Measurements from ENCODE around the gene NAV2.

NAV2 gene

GRCh38 chr11:19712281-19713195 is at the start of gene NAV2:
Gene NAV2, plus strand, starts transcription at chr11:19712837. Its CDS starts 859 bp downstream, at chr11:19713696.
- peak; percentile 45 for DNase-seq (ENCODE audit: low read depth)

DNA sequence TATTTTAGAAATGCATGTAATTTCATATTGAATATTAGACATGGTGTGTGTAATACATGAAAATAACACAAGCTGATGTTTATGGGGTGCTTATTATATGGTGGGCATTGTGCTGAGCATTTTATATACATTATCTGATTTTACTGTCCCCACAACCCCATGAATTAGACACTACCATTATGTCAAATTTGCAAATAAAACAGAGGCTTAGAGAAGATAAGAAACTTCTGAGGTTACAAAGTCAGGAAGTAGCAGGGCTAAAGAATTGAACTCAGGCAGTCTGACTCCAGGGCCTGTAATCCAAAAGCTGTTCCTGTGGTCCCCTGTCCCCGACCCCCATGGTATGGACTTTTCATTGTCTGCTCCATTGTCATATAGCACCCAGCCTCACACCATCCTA is 49.4 kb upstream of the NAV2 start:
- DNase-seq (ENCODE audit: low read depth), result no peak

DNA sequence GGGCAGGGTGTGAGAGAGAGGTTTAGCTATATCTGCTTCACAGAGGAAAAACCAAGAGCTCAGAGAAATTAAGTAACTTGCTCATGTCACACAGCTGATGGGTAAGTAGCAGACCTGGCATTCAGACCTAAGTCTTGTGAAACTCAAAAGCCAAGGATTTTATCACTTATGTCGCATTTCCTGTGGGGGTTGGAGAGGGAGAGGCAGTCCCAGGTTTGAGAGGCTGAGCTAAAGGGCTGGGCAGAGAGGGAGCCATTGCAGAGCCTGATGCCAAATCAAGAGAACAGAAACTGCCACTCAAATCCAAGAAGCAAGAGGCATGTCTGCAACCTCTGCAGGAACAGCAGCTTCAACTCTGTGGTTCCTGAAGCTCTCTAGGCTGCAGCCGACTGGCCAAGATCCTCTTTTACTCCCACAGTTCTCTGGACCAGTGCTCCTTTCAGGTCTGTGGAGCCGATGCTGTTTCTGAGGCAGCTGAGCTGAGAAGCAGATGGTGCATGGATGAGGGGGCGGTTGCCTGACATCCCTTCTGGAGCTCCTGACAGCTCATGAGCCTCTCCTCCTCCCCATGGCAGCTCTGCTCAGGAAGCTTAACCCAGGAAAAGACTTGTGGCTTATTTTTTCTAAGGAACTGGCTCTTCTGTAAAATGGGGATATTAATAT is 47.6 kb upstream of the NAV2 start:
- no peak for DNase-seq (ENCODE audit: low read depth)

DNA sequence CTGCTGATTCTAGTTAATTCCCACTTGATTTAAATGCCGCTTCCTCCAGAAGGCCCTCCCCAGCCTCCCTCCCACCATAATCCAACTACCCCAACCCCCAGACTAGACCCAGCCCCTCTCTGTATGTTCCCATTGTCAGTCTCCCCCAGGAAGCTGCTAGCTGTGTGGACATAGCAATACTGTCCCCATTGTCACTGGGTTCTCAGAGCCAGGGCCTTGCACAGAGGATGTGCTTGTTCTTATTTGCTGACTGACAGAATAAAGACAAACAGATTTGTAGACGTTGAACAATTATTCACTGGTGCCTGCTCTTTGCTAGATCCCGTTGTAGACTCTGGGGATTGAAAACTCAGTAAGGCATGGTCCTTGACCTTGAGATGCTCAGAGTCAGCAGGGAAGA is 45.7 kb upstream of the NAV2 start:
- DNase-seq (ENCODE audit: low read depth), result no peak

- DNase-seq (ENCODE audit: low read depth), result no peak
Observed at GRCh38 chr11:19669511-19669910, 43.1 kb upstream of the NAV2 start.

DNA sequence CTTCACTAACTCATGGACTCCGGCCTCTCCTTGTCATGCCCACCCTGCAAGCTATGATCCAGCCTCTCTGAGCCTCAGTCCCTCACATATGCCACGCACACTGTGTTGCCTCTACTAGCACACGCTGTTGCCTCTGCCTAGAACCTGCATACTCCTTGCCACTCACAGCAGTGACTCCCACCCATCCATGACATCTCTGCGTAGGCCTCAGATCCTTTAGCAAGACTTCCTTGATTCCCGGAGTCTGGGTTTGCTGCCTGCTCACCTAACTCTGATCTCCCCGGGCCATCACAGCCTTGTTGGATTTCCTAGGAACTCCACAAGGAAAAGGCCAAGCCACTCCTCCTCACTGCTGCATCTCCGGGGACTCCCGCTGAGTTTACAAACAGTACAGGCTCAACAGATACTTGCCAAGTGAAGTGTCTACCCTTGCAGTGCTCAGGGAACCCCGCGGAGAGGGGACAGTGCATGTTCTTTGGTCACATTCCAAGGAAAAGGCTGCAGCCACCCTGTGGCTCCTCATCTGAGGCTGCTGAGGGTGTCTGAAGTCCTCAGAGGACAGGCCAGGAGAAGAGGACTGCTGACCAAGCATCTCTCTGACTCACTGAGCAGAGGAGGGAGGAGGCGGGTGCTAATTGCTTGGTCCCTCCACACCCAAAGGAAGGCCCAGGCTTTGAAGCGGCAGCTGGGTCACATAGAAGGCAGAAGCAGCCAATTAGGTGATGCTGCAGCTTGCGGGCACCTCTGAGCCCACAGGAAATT is 42.4 kb upstream of the NAV2 start:
- DNase-seq (ENCODE audit: low read depth), result no peak

- no peak for DNase-seq (ENCODE audit: low read depth)
Observed at GRCh38 chr11:19672586-19673206, 39.9 kb upstream of the NAV2 start.

- DNase-seq (ENCODE audit: low read depth), result no peak
Observed at GRCh38 chr11:19673924-19674729, 38.5 kb upstream of the NAV2 start.

GRCh38 chr11:19674836-19675235 is 37.8 kb upstream of the NAV2 start:
- no peak for DNase-seq (ENCODE audit: low read depth)

GRCh38 chr11:19675397-19675796 is 37.2 kb upstream of the NAV2 start:
- no peak for DNase-seq (ENCODE audit: low read depth)

DNA sequence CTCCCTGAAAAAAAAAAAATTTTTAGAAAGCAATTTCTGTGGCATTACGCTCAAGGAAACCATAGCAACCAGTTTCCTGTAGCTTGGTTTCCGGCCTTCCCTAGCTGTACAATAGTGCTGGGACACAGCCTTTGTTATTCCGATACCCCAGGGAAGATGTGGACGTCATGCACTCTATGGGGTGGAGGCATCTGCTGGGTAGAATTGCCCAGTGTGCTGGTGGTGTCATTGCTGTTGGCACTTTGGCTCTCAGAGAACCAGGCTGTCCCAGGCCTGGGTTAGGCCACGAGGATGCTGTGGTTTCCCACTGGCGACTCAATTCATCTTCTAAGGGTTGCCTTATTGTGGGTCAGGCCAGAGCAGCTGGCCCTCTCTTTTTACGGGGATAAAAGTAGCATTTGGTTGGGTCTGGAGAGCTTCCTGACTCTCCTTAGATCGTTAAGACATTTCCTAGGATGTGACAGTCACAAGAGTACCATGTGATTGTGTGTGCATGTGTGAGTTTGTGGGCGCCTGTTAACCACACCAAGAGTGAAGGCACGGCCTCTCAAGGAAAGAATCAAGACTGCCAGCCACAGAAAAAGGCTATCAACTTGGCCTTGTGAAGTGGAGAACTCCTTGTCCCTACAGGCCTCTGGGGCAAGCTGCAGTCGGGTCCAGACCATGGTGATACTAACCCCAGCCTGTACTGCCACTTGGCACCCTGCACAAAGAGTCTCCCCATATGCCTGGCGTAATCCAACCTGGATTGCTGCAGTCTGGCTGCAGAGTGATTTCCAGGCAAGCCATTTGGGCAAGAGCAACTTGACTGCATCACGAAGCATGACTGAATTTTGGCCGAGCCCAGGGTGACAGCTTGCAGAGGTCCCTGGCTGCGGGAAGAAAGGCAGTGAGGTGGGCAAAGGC is 35.9 kb upstream of the NAV2 start:
- no peak for DNase-seq (ENCODE audit: low read depth)

GRCh38 chr11:19677381-19678080 is 35.1 kb upstream of the NAV2 start:
- no peak for DNase-seq (ENCODE audit: low read depth)

GRCh38 chr11:19679952-19680828 is 32.4 kb upstream of the NAV2 start:
- no peak for DNase-seq (ENCODE audit: low read depth)

DNA sequence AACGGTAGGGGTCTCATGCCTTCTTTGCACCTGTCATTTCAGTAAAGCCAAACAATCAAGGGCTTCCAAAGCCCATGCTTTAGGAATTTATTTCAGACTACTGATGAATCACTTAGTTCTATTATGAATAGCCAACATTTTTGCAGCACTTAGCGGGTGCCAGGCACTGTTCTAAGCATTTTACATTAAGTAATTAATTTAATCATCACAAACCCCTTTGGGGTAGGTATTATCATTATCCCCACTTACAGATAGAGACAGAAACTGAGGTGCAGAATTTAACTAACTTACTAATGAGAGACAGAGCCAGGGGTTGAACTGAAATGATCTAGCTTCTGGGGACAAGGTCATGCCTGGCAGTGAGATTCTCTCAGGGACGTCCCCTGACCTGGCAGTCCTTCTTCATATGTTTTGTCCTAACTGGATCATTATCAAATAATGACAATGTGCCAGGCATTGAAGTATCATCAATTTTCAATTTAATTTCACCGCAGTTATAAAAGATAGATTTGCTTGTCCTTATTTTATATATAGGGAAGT is 31.7 kb upstream of the NAV2 start:
- DNase-seq (ENCODE audit: low read depth), result no peak

- DNase-seq (ENCODE audit: low read depth), result no peak
Observed at GRCh38 chr11:19683141-19683805, 29.4 kb upstream of the NAV2 start.

DNA sequence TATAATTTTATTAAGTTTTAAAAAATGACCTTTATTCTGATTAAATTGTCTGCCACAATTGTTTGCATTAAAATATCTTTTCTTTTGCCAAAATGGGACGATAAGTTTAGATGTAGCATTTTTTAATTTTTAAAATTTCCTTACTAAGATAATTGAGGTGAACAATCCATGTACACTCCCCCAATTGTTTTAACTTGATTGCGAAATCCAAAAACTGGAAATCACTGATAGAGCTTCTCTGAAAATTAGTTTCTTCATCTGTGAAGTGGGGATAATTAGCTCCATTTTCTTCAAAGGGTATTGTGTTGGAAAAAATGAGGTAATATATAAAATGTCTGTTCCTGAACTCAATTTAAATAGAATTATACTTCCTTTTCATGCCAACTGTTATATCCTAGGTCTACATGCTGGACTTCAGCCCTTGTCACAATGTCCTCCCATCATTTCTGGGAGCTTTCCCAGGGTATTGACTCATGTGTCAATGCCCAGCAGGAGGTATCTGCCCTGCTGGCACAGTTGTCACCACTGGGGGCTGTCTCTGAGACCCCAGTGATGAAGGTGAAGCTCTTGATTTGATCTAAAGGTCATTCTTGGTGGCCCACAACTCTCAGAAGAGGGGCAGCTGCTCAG is 28.7 kb upstream of the NAV2 start:
- DNase-seq (ENCODE audit: low read depth), result no peak

GRCh38 chr11:19686234-19686633 is 26.4 kb upstream of the NAV2 start:
- no peak for DNase-seq (ENCODE audit: low read depth)

Measured in stimulated activated CD8-positive, alpha-beta memory T cell treated with anti-CD3 and anti-CD28 coated beads, Interleukin-15, amount 100 ng/mL, for 24 hours (primary cell).